Fibroblast of peridontal ligament (primary cell): ENCODE measurements around the gene MYLK.
A peak's percentile ranks its signal among the peaks of the same experiment; 100 is the strongest.

Experiments used
- DNase-seq: peaks from one replicate; pipeline ENCODE4 v3.0.0-alpha.2; 2010; ENCODE audit errors: extremely low read depth

MYLK gene

DNA sequence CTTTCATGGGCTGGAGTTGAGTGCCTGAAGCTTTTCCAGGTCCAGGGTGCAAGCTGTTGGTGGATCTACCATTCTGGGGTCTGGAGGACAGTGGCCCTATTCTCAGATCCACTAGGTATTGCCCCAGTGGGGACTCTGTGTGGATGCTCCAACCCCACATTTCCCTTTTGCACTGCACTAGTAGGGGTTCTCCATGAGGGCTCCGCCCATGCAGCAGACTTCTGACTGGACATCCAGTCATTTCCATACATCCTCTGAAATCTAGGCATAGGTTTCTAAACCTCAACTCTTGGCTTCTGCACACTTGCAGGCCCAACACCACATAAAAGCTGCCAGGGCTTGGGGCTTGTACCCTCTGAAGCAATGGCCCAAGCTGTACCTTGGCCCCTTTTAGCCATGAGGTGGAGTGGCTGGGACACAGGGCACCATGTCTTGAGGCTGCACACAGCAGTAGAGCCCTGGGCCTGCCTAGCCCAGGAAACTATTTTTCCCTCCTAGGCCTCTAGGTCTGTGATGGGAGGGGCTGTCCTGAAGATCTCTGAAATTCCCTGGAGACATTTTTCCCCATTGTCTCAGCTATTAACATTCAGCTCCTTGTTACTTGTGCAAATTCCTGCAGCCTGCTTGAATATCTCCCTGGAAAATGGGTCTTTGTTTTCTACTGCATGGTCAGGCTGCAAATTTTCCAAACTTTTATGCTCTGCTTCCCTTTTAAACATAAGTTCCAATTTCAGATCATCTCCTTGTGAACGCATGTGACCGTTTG, 293.3 kb downstream of the MYLK start:
- DNase-seq: no peak

GRCh38 chr3:123587401-123587800, 296.7 kb downstream of the MYLK start:
- no peak for DNase-seq

DNA sequence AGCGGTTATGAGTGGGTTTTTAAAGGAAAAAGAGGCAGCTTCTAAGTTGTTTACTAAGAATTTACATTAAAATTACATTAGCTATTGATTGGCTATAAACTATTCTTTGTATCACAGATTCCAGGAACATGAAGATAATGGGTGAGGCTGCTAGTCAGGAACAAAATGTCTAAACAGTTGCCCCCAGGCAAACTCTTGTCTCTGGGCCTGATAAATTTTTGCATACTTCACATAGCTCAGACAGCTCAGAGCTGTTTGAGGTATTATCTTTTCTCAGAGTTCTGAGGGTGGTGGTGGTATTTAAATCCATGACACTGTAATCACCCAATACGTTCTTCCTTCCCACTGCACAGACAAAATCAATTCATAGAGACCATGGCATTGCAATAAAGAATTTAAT, 297.2 kb downstream of the MYLK start:
- DNase-seq: no peak

- peak; percentile 30 for DNase-seq
Observed at GRCh38 chr3:123586131-123586530, 298.0 kb downstream of the MYLK start.

DNA sequence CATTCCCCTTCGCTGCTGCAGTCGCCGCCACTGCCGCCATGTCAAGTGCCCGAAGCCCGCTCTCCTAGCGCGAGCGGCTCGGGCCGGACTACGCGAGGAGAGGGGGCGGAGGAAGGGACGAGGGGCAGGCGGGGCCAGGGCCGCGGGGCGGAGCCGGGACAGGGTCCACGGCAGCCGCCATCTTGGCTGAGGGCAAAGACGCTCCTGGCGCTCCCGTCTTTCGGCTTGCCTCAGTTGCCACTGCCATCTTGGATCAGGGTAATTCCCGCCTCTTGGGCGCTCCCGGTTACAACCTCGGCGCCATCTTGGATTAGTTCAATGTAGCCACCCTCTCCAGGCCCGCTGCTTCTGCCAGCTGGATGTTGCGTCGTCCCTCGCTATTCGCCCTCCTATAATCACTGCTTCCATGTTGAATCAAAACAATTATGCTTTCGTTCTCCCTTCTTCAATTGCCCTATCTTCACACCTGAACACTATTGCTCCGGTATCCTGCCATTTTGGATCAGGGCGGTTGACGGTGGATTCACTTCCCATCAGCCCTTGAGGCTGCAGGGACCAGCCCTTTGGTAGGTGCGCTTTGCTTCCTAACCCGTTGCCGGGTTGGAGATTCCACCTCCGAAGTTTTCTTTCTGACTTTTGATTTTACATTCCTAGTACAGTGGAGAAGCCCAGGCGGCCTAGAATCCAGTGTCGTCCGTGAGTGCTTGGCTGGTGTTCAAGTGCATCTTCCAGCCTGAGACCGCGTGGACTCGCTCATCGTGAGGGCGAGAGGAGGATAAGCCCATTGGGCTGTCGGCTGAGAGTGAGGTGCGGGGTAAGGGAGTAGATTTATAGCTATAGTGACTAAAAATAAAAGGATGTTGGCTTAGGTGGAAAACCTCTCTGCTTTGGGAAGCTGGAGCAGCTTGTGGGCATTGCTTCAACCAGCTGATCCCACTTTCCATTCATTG, 298.9 kb downstream of the MYLK start, which contains the start of gene HACD2:
TSS of gene HACD2 (minus strand) at position 66 of the 950 bp plus-strand sequence. CDS start at position 40, 26 bp downstream.
- peak; percentile 95 for DNase-seq

GRCh38 chr3:123584284-123584987, 299.7 kb downstream of the MYLK start:
- peak; percentile 19 for DNase-seq

- DNase-seq: no peak
Observed at GRCh38 chr3:123583561-123583960, 300.6 kb downstream of the MYLK start.

DNA sequence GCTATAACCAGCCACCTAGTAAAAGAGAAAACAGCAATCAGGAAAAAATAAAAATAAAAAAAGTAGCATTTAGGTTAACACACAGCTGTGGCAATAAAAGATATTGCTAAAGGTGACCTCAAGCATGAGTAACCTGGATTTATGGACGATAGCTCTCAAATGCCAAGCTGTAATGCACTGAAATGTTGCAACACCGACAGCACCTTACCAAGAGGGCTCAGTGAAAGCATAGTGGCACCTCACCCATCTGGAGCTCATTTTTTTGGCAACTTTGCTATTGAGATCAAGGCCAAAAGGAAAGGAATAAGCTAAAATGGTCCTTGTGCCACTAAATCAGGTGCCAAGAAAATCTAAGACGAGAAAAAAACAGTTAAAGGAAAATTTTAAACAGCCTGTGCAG, 301.8 kb downstream of the MYLK start:
- no peak for DNase-seq

- no peak for DNase-seq
Observed at GRCh38 chr3:123576122-123576521, 308.0 kb downstream of the MYLK start.

- no peak for DNase-seq
Observed at GRCh38 chr3:123571973-123572365, 312.2 kb downstream of the MYLK start.

DNA sequence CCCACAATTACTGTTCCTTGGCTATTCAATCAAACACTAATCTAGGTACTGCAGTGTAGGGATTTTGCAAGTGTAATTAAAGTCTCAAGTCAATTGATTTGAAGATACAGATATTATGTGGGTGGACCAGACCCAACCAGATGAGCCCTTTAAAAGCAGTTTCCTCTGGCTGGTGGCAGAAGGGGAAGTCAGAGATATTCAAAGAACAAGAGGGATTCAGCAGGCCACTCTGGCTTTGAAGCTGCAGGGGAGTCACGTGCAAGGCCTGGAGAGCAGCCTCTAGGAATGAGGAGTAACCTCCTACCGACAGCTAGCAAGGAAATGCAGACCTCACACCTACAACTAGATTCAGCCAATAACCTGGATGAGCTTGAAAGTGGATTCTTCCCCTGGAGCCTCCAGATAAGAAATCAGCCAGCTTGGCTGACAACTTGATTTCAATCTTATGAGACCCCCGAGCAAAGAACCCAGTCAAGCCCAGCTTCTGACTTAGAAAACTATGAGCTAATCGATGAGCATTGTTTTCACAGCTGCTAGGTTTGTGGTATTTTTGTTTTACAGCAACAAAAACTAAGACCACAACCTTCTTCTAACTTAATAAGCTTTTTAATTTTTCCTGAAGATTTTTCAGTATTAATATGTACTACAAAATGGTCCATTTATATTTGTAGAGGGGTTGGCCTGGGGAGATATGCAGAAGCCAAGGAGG, 312.7 kb downstream of the MYLK start:
- DNase-seq: no peak

GRCh38 chr3:123568875-123569274, 315.3 kb downstream of the MYLK start:
- no peak for DNase-seq

- DNase-seq: no peak
Observed at GRCh38 chr3:123568034-123568433, 316.1 kb downstream of the MYLK start.

GRCh38 chr3:123564056-123564455, 320.1 kb downstream of the MYLK start:
- DNase-seq: no peak

- no peak for DNase-seq
Observed at GRCh38 chr3:123562547-123562946, 321.6 kb downstream of the MYLK start.

- no peak for DNase-seq
Observed at GRCh38 chr3:123561188-123561587, 322.9 kb downstream of the MYLK start.
